Right lobe of liver (tissue), 4 donors: ENCODE measurements around the gene ZNF598.

Source experiments
- CTCF ChIP-seq, 4 donors: fragments of 200-600 bp in 3 of 4; fragments of 450-650 bp in 1 of 4; IDR thresholded peaks; one replicate each; pipeline versions ENCODE4 v1.5.1 to v1.8.0; 2016 to 2022; ENCODE audit warnings: antibody characterized with exemption in 4 of 4, mild to moderate bottlenecking in 2 of 4
- POLR2A ChIP-seq: fragments of 450-650 bp; IDR thresholded peaks from one replicate; pipeline ENCODE4 v1.6.1; 2017; ENCODE audit warnings: antibody characterized with exemption, mild to moderate bottlenecking
- donor health status: DM: no; HTN: no; CAD: no.
- donor health status: DM: no; HTN: no; CAD: no.
- donor health status: DM: no; HTN: yes; CAD: no.

- TF ChIP-seq CTCF (IDR thresholded peaks at IDR 0.05) (no peak), POLR2A (no peak)
Measured at GRCh38 chr16:2042986-2043666, 33.5 kb upstream of the ZNF598 start.
